ENCODE data around the gene OSBP. TPM values are rescaled to one million over a fixed set of nuclear protein-coding genes. Genes with fewer than 3 reads are reported as not detected.

OSBP gene
- total RNA-seq, 1 experiment from 2014 or later: 45.4 TPM

DNA sequence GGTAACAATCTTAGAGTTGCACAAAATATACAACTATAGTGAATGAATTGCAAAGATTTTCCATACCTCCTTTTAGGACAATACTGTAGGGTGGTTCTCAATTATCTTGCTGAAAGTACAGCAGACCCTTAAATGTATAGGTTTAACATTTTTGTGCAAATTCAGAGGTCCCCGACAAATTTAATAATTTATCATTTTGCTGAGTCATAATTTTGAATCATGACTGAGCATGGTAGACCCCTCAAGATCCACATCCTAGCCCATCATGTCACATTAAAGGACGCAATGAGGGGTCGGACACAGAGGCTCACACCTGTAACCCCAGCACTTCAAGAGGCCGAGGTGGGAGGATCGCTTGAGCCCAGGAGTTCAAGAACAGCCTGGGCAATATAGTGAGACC lies 43.5 kb downstream of the OSBP start:
- POLR2A ChIA-PET: no interaction called here

More for the DNA sequence above, 43.5 kb downstream of the OSBP start:
- Mint-ChIP-seq H3K36me3 (peaks cover 20% of the 10 kb centered on the region), H3K4me1 (no peaks in the 10 kb centered on the region), H3K9me3 (no peaks in the 10 kb centered on the region), H3K4me3 (no peak overlapping the region), H3K27me3 (ENCODE audit: low read depth) (no peaks in the 10 kb centered on the region), H3K27ac (no peak overlapping the region)
- ATAC-seq (no peak), DNase-seq (ENCODE audit: low spot score) (no peak)
- CTCF ChIA-PET: no interaction called here
- TF ChIP-seq ZNF138 (CRISPR knock-in tag; conservative IDR thresholded peaks at IDR 0.05): no peak
- TF ChIP-seq, protein P1, sequence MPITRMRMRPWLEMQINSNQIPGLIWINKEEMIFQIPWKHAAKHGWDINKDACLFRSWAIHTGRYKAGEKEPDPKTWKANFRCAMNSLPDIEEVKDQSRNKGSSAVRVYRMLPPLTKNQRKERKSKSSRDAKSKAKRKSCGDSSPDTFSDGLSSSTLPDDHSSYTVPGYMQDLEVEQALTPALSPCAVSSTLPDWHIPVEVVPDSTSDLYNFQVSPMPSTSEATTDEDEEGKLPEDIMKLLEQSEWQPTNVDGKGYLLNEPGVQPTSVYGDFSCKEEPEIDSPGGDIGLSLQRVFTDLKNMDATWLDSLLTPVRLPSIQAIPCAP (CRISPR knock-in tag; IDR thresholded peaks at IDR 0.05): no peak
- TF ChIP-seq ZNF671 (CRISPR knock-in tag; IDR thresholded peaks at IDR 0.05): no peak
- TF ChIP-seq NR2C2 (CRISPR knock-in tag; IDR thresholded peaks at IDR 0.05): no peak
- no peak for TF ChIP-seq FOXP4 (CRISPR knock-in tag; IDR thresholded peaks at IDR 0.05)
- TF ChIP-seq IRF2 (CRISPR knock-in tag; IDR thresholded peaks at IDR 0.05; ENCODE audit: borderline replicate concordance, low read depth): no peak
- no peak for TF ChIP-seq CDX4 (CRISPR knock-in tag; IDR thresholded peaks at IDR 0.05; ENCODE audit: borderline replicate concordance)
- TF ChIP-seq, protein P2, sequence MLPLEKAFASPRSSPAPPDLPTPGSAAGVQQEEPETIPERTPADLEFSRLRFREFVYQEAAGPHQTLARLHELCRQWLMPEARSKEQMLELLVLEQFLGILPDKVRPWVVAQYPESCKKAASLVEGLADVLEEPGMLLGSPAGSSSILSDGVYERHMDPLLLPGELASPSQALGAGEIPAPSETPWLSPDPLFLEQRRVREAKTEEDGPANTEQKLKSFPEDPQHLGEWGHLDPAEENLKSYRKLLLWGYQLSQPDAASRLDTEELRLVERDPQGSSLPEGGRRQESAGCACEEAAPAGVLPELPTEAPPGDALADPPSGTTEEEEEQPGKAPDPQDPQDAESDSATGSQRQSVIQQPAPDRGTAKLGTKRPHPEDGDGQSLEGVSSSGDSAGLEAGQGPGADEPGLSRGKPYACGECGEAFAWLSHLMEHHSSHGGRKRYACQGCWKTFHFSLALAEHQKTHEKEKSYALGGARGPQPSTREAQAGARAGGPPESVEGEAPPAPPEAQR (CRISPR knock-in tag; IDR thresholded peaks at IDR 0.05): no peak
- TF ChIP-seq TCF7 (CRISPR knock-in tag; IDR thresholded peaks at IDR 0.05; ENCODE audit: low read depth): no peak
- no peak for TF ChIP-seq ATF1 (CRISPR knock-in tag; IDR thresholded peaks at IDR 0.05)
- TF ChIP-seq, protein P3, sequence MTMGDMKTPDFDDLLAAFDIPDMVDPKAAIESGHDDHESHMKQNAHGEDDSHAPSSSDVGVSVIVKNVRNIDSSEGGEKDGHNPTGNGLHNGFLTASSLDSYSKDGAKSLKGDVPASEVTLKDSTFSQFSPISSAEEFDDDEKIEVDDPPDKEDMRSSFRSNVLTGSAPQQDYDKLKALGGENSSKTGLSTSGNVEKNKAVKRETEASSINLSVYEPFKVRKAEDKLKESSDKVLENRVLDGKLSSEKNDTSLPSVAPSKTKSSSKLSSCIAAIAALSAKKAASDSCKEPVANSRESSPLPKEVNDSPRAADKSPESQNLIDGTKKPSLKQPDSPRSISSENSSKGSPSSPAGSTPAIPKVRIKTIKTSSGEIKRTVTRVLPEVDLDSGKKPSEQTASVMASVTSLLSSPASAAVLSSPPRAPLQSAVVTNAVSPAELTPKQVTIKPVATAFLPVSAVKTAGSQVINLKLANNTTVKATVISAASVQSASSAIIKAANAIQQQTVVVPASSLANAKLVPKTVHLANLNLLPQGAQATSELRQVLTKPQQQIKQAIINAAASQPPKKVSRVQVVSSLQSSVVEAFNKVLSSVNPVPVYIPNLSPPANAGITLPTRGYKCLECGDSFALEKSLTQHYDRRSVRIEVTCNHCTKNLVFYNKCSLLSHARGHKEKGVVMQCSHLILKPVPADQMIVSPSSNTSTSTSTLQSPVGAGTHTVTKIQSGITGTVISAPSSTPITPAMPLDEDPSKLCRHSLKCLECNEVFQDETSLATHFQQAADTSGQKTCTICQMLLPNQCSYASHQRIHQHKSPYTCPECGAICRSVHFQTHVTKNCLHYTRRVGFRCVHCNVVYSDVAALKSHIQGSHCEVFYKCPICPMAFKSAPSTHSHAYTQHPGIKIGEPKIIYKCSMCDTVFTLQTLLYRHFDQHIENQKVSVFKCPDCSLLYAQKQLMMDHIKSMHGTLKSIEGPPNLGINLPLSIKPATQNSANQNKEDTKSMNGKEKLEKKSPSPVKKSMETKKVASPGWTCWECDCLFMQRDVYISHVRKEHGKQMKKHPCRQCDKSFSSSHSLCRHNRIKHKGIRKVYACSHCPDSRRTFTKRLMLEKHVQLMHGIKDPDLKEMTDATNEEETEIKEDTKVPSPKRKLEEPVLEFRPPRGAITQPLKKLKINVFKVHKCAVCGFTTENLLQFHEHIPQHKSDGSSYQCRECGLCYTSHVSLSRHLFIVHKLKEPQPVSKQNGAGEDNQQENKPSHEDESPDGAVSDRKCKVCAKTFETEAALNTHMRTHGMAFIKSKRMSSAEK (CRISPR knock-in tag; IDR thresholded peaks at IDR 0.05; ENCODE audit: borderline replicate concordance): no peak
- no peak for TF ChIP-seq JAZF1 (CRISPR knock-in tag; IDR thresholded peaks at IDR 0.05)
- TF ChIP-seq, protein P4, sequence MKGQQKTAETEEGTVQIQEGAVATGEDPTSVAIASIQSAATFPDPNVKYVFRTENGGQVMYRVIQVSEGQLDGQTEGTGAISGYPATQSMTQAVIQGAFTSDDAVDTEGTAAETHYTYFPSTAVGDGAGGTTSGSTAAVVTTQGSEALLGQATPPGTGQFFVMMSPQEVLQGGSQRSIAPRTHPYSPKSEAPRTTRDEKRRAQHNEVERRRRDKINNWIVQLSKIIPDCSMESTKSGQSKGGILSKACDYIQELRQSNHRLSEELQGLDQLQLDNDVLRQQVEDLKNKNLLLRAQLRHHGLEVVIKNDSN (CRISPR knock-in tag; IDR thresholded peaks at IDR 0.05): no peak
- no peak for TF ChIP-seq MXD4 (CRISPR knock-in tag; IDR thresholded peaks at IDR 0.05; ENCODE audit: borderline replicate concordance)
